ENCODE results near the gene C5AR2. TPM values are rescaled to one million over a fixed set of nuclear protein-coding genes. Genes with fewer than 3 reads are reported as not detected.
A peak's percentile ranks its signal among the peaks of the same experiment; 100 is the strongest.
"Not testable (repeated sequence)": the region's sequence is repeated elsewhere in the genome, so short reads cannot be mapped to it uniquely, and the experiment has no call there.

C5AR2 gene
- not detected for total RNA-seq

DNA sequence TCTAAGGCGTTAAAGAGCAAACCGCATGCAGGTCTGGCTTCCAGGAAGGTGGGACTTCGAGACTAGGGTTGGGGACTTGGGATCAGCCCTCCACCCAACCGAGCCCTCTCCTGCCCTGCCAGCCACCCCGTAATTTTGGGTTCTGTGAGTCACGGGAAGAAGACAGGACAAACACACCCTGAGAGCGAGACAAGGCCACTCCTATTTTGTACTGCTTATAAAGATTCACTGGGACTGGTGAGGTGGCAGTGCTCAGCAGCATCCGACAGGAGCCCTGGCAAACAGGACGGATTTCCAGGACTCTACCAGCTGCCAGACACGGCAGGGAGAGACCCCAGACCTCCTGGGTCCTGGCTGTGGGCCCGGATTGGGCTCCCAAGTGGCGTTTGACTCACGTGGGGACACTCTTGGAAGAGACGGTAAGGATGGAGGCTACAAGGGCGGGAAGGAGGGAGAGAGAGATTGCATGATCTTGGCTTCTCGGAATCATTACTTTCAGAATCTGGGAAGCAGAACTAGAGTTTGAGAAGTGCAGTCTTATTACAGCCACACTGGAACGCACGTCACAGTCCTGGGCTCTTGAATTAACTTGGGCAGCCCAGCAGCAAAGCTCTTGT lies at the start of gene C5AR2:
TSS of gene C5AR2 (plus strand) at position 245 of the 617 bp plus-strand sequence. CDS start 8,625 bp downstream, outside the sequence.
- no peaks in the 10 kb centered on the region for H3K9me3 Mint-ChIP-seq
- DNase-seq (ENCODE audit: low spot score in 2 of 2) (no peak), ATAC-seq (no peak)
- H3K27ac Mint-ChIP-seq = peak within 1 kb of the TSS; percentile 26 to 44
- H3K36me3 Mint-ChIP-seq = no peaks in the 10 kb centered on the region

DNA sequence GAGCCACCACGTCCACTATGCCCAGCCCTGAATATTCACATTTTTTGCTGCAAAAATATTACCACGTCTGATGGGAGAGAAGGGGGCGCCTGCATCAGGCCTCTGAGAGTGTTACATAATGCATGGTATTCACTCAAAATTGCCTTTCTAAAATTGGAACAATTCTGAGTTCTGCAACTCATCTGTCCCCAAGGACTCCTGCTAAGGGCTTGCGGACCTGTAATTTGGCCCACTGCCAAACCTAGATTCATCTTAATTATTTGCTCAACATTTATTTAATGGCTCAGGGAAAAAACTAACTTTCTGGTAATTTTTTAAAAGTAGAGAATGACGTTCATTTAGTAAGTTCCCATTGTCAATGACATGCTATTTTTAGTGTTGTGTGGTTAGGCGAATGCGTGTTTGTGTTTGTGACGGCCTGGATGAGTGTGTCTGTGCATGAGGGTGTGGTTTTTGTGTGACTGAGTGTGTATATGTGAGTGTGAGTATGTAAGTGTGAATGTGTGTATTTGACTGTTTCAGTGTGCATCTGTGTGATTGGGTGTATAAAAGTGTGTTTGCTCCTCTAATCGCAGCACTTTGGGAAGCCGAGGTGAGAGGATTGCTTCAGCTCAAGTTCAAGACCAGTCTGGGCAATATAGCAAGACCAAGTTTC lies 48.4 kb upstream of the C5AR2 start:
- DNase-seq (ENCODE audit: low spot score in 2 of 2) (no peak), ATAC-seq (no peak)
- no peaks in the 10 kb centered on the region for H3K9me3 Mint-ChIP-seq
- H3K27ac Mint-ChIP-seq = no peak overlapping the region
- H3K36me3 Mint-ChIP-seq = peaks cover 0 to 5% of the 10 kb centered on the region in 2 donors

DNA sequence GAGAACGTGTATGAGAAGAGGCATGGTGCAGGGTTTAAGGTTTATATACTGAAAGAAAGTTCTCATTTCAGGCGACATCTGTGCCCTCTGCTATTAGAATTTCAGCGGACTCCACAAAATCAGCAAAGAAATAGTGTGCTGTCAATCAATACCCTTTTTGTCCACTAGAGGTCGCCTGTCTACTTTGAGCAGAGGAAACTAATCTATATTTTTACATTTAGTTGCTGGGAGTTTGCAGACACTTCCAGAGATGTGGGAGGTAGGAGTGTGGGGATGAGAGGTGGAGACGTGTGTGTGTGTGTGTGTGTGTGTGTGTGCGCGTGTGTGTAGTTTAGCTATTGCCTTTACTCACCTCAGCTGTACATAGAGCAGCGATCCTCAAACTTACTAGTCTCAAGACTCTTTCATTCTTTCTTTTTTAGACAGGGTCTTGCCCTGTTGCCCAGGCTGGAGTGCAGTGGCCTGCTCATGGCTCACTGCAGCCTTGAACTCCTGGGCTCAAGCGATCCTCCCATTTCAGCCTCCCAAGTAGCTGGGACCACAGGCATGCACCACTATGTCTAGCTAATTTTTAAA lies 47.6 kb upstream of the C5AR2 start:
- no peak overlapping the region for H3K27ac Mint-ChIP-seq
- DNase-seq (ENCODE audit: low spot score in 2 of 2) (peak in 1 of 2 donors; percentile 75), ATAC-seq (peak in 1 of 2 donors; percentile 40)
- no peaks in the 10 kb centered on the region for H3K9me3 Mint-ChIP-seq
- peaks cover 0 to 5% of the 10 kb centered on the region in 2 donors for H3K36me3 Mint-ChIP-seq

DNA sequence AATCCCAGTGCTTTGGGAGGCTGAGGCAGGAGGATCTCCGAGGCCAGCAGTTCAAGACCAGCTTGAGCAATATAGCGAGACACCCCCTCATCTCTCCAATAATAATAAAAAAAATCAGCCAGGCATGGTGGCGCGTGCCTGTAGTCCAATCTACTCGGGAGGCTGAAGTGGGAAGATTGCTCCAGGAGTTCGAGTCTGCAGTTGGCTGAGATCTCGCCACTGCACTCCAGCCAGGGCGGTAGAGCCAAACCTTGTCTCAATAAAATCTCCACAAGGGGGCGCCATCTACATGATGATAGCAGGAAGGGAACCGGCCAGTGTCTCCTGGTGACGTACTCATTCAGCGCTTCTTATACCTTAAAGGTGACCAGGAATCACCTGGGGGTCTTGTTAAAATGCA lies 35.9 kb upstream of the C5AR2 start:
- H3K36me3 Mint-ChIP-seq = no peaks in the 10 kb centered on the region
- peak overlapping the region in 1 of 2 donors; percentile 2 for H3K27ac Mint-ChIP-seq
- DNase-seq (ENCODE audit: low spot score in 2 of 2) (peak; percentile 65 to 92), ATAC-seq (peak; percentile 97 to 99)
- no peaks in the 10 kb centered on the region for H3K9me3 Mint-ChIP-seq

DNA sequence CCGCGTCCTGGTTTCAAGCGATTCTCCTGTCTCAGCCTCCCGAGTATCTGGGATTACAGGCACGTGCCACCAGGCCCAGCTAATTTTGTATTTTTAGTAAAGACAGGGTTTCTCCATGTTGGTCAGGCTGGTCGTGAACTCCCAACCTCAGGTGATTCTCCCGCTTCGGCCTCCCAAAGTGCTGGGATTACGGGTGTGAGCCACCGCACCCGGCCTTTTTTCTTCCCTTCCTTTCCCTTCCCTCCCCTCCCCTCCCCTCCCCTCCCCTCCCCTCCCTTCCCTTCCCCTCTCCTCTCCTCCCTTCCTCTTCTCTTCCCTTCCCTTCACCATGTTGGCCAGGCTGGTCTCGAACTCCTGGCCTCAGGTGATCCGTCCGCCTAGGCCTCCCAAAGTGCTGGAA lies 31.1 kb upstream of the C5AR2 start:
- H3K9me3 Mint-ChIP-seq; DNase-seq (ENCODE audit: low spot score in 2 of 2); H3K27ac Mint-ChIP-seq; ATAC-seq; H3K36me3 Mint-ChIP-seq: not testable (repeated sequence)

DNA sequence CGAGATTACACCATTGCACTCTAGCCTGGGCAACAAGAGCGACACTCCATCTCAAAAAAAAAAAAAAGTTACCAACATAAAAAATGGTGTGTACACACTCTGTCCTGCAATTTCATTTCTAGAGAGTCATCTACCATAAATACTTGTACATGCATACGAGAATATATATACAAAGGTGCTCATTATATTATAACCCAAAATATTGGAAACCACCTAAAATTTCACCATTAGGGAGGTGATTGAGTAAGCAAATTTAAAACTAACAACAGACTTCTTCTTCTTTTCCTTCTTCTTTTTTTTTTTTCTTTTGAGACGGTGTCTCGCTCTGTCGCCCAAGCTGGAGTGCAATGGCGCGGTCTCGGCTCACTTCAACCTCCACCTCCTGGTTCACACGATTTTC lies 29.7 kb upstream of the C5AR2 start:
- no peak overlapping the region for H3K27ac Mint-ChIP-seq
- H3K9me3 Mint-ChIP-seq = no peaks in the 10 kb centered on the region
- ATAC-seq (no peak), DNase-seq (ENCODE audit: low spot score in 2 of 2) (no peak)
- no peaks in the 10 kb centered on the region for H3K36me3 Mint-ChIP-seq

DNA sequence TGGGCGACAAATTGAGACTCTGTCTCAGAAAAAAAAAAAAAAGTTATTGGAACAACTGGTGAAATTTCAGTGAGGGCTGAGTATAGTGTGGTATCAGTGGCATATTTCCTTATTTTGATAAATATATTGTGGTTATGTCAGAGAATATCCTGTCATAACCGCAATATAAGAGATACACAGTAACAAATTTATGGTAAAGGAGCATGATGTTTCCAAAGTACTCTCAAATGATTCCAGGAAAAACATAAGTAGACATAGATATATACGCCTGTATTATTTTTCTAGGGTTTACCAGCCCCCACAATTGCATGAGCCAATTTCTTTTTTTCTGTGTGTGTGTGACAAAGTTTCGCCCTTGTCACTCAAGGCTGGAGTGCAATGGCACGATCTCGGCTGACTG lies 28.0 kb upstream of the C5AR2 start:
- ATAC-seq (no peak), DNase-seq (ENCODE audit: low spot score in 2 of 2) (no peak)

DNA sequence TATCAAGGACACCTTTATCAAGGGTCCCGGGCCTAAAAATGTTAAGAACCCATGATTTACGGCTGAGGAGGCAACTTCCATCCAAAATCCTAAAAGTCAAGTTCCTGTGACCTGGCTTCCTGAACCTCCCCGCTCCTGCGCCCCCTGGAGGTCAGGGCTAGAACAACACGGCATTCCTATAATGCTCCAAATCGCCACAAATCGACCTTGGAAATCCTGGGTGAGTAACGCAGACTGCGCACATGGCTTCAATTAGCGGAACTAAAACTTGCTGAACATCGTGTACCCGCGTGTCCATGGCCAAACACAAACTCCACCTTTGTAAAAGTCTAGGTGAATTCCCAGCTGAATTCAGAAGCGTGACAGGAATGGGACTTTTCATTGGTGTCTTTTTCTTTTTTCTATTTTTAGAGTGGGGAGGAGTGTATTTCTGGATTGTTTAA lies 26.6 kb upstream of the C5AR2 start:
- Mint-ChIP-seq H3K36me3 (no peaks in the 10 kb centered on the region), H3K27ac (no peak overlapping the region), H3K9me3 (no peaks in the 10 kb centered on the region)
- no peak for ATAC-seq
- peak in 1 of 2 donors; percentile 65 for DNase-seq (ENCODE audit: low spot score in 2 of 2)

More for the DNA sequence above, 28.0 kb upstream of the C5AR2 start:
- Mint-ChIP-seq H3K36me3 (no peaks in the 10 kb centered on the region), H3K27ac (no peak overlapping the region), H3K9me3 (no peaks in the 10 kb centered on the region)

DNA sequence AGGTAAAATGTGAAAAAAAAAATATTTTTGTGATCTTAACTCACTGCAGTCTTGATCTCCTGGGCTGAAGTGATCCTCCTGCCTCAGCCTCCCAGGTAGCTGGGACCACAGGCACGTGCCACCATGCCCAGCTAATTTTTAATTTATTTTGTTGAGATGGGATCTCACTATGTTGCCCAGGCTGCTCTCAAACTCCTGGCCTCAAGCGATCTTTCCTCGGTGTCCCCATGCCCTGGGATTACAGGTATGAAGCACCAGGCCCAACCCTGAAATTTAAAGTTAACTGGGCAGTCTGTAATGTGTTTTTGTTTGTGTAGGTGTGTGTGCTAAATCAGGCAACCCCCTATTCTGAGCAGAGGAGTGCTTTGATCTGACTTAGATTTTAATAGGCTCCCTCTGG lies 25.7 kb upstream of the C5AR2 start:
- Mint-ChIP-seq H3K36me3 (no peaks in the 10 kb centered on the region), H3K27ac (no peak overlapping the region), H3K9me3 (no peaks in the 10 kb centered on the region)
- ATAC-seq = no peak
- no peak for DNase-seq (ENCODE audit: low spot score in 2 of 2)

DNA sequence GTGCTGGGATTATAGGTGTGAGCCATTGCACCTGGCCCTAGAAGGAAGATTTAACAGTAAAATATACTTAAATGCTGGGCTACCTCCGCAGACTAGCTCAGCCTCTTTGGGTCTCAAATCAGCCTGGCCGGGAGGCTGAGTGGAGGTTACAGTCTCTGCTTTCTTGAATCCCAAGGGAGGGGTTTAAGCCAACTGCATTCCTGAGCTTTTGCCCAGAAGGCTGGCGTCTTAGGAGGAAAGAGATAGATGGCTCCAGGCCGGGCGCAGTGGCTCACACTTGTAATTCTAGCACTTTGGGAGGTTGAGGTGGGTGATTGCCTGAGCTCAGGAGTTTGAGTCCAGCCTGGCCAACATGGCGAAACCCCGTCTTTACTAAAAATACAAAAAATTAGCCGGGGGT lies 22.9 kb upstream of the C5AR2 start:
- ATAC-seq (no peak), DNase-seq (ENCODE audit: low spot score in 2 of 2) (no peak)
- peak overlapping the region in 1 of 2 donors; percentile 50 for H3K27ac Mint-ChIP-seq
- H3K36me3 Mint-ChIP-seq = no peaks in the 10 kb centered on the region
- no peaks in the 10 kb centered on the region for H3K9me3 Mint-ChIP-seq

DNA sequence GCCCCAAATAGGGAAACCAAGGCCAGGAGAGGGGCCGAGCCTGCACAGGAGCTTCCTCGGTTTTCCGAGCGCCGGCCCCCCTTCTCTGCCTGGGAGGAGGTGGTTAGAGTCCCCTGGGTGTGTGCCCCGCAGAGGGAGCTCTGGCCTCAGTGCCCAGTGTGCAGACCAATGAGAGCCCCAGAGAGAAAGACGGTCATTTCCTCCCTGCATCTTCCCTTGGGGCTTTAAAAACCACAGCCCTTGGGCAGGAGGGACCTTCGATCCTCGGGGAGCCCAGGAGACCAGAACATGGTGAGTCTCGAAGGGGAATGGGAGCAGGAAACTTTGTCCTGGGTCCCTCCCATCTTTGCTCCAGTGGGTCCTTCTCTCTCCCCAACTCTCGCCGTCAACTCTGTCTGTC lies 22.4 kb upstream of the C5AR2 start, which contains the start of gene C5AR1:
TSS of gene C5AR1 (plus strand) at position 254 of the 400 bp plus-strand sequence. CDS start at position 289, 35 bp downstream.
- H3K9me3 Mint-ChIP-seq = no peaks in the 10 kb centered on the region
- H3K36me3 Mint-ChIP-seq = no peaks in the 10 kb centered on the region
- DNase-seq (ENCODE audit: low spot score in 2 of 2) = no peak
- ATAC-seq = no peak
- H3K27ac Mint-ChIP-seq = peak within 1 kb of the TSS in 1 of 2 donors; percentile 50

DNA sequence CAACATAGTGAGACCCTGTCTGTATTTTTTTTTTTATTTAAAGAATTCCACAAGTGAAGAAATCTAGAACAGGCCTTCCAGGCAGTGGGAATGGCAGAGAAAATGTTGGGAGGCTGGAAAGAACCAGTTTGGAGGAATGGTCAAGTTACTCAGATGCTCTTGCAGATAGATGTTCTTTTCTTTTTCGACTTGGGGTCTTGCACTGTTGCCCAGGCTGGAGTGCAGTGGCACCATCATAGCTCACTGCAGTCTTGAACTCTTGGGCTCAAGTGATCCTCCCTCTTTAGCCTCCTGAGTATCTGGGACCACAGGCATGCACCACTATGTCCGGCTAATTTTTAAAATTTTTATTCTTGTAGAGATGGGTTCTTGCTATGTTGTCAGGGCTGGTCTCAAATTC lies 21.7 kb upstream of the C5AR2 start:
- H3K36me3 Mint-ChIP-seq = no peaks in the 10 kb centered on the region
- DNase-seq (ENCODE audit: low spot score in 2 of 2) (no peak), ATAC-seq (no peak)
- H3K9me3 Mint-ChIP-seq = no peaks in the 10 kb centered on the region
- no peak overlapping the region for H3K27ac Mint-ChIP-seq

DNA sequence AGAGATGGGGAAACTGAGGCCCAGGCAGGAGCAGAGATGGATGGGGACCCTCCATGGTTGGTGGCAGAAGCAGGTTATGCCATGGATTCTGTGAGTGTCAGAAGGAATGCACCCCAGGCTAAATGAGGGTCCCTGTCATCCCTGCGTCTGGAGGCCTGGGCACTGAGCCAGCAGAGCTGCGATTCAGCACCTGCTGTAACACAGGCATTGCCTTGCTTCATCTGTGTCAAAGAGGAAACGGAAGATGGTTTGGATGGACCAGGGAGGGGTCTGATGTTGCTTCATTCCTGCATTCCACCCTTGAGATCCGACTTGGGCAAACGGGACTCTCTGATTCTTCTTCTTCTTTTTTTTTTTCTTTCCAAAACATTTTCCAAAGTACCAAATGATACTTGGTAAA lies 21.2 kb upstream of the C5AR2 start:
- no peak for ATAC-seq
- peak overlapping the region in 1 of 2 donors; percentile 67 for H3K27ac Mint-ChIP-seq
- no peak for DNase-seq (ENCODE audit: low spot score in 2 of 2)
- H3K36me3 Mint-ChIP-seq = no peaks in the 10 kb centered on the region
- no peaks in the 10 kb centered on the region for H3K9me3 Mint-ChIP-seq

DNA sequence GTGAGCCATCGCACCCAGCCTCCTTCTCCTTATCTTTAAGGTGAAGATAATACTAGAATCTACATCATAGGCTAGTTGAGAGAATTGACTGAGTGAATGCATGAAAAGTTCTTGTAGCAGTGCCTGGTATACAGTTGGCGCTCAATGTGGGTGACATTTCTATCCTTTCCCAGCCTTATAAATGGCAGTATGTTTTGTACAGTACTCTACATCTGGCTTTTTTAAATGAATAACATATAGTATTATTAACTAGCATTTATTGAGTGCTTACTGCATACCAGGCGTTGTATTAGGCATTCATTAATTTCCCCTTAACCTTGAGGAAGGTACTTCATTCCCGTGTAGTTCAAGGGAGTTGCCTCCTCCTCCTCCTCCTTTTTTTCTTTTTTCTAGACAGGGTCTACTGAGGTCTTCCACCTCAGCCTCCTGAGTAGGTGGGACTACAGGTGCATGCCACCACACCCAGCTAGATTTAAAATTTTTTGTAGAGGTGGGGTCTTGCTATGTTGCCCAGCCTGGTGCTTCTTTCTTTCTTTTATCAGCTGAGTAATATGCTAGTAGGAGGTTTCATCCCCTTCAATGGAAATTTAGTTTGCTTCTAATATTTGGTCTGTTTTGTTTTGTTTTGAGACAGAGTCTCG lies 19.5 kb upstream of the C5AR2 start:
- DNase-seq (ENCODE audit: low spot score in 2 of 2) (no peak), ATAC-seq (no peak)
- no peak overlapping the region for H3K27ac Mint-ChIP-seq
- no peaks in the 10 kb centered on the region for H3K36me3 Mint-ChIP-seq
- H3K9me3 Mint-ChIP-seq = no peaks in the 10 kb centered on the region

DNA sequence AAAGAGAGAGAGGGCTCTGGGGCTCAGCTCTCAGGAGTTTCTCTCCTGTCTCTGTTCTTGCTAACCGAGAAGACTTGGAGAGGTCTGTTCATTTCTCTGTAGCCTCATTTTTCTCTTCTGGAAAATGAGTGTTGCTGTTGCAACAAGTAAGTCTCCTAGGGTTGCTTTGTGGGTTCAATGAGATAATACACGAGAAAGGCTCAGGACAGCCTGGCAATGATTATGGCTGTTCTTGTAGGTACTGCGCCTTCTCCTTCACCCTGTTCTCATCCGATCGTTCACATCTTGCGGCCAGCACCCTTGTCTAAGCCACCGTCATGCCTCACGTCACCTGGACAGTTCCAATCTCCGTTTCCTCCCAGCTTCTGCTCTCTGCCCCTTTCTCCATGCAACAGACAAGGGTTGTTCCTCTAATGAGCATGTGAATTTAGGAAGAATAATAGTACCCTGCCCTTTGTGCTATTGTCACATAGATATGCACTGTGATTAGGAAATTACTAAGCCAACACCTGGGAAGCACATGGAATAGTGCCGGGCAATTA lies 18.1 kb upstream of the C5AR2 start:
- Mint-ChIP-seq H3K9me3 (no peaks in the 10 kb centered on the region), H3K27ac (no peak overlapping the region), H3K36me3 (no peaks in the 10 kb centered on the region)
- DNase-seq (ENCODE audit: low spot score in 2 of 2) = no peak
- no peak for ATAC-seq

DNA sequence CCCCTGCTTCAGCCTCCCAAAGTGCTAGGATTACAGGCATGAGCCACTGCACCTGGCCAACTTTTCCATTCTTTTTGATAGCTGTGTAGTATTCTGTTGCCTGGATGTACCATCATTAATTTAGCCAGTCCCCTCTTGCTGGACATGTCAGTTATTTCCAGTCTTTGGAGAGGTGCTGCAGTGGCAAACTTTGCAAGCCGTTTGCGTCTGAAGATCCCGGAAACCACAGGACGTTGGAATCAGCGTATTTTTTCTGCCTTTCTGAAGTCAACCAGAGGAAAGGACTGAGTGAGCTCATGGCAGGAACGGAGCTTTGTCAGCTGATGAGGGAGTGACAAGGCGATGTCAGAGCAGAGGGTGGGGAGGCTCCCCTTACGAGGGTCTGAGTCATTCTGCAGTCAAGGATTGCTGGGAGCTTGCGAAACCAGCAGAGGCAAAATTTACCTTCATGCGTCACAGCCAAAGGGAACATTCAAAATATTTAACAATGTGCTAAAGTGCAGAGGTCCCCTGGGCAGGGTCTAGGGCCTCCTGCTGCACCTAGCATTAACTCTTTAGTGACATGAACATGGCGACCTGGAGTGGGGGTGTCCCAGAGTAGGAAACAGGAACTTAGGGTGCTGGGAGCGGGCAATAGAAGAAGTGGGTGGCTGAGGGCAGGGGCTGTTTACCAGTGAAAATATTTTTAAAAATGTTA lies 16.7 kb upstream of the C5AR2 start:
- Mint-ChIP-seq H3K9me3 (no peaks in the 10 kb centered on the region), H3K27ac (peak overlapping the region in 1 of 2 donors; percentile 63), H3K36me3 (no peaks in the 10 kb centered on the region)
- ATAC-seq = peak; percentile 63 to 98
- no peak for DNase-seq (ENCODE audit: low spot score in 2 of 2)
